GM21360 (cell line): Measurements from ENCODE around the gene MPO.
A peak's percentile ranks its signal among the peaks of the same experiment; 100 is the strongest.

Experiments
- ATAC-seq: cut with Tn5 transposase; IDR thresholded peaks from one replicate; pipeline ENCODE4 v1.9.1; 2021; ENCODE audit warnings: mild to moderate bottlenecking, moderate library complexity; ENCODE audit not compliant: unreplicated experiment

Gene MPO, protein sequence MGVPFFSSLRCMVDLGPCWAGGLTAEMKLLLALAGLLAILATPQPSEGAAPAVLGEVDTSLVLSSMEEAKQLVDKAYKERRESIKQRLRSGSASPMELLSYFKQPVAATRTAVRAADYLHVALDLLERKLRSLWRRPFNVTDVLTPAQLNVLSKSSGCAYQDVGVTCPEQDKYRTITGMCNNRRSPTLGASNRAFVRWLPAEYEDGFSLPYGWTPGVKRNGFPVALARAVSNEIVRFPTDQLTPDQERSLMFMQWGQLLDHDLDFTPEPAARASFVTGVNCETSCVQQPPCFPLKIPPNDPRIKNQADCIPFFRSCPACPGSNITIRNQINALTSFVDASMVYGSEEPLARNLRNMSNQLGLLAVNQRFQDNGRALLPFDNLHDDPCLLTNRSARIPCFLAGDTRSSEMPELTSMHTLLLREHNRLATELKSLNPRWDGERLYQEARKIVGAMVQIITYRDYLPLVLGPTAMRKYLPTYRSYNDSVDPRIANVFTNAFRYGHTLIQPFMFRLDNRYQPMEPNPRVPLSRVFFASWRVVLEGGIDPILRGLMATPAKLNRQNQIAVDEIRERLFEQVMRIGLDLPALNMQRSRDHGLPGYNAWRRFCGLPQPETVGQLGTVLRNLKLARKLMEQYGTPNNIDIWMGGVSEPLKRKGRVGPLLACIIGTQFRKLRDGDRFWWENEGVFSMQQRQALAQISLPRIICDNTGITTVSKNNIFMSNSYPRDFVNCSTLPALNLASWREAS

DNA sequence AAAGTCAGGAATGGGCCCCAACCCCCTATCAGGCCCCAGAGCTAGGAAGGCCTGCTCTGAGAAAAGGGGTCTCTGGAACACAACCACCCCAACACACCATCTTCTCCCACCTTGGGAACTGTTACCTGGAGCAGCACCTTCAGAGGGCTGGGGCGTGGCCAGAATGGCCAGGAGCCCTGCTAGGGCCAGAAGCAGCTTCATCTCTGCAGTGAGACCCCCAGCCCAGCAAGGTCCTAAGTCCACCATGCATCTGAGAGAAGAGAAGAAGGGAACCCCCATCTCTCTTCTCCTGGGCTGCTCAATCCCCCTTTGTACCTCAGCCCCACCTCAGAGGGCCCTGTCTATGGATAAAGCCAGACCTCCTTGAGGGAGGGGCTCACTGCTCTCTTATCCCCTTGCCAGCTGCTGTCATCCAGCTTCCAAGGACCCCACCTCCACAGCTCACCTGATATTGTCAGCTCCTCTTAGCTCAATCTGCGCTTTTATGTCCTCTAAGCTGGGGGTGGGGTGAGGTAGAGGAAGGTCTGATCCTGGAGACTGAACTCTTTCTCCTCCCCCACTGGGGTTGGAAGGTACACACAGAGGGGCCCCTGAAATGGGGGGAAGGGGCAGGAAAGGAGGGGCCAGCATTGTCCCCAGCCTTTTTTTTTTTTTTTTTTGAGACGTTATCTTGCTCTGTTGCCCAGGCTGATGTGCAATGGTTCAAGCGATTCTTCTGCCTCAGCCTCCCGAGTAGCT is at the start of gene MPO:
Gene MPO, minus strand, starts transcription at position 456 of the 738 bp plus-strand sequence. Its CDS starts 177 bp downstream, at position 279.
- no peak for ATAC-seq

- peak; percentile 8 for ATAC-seq
Measured at GRCh38 chr17:58329810-58330537, 49.2 kb upstream of the MPO start.

GRCh38 chr17:58329035-58329809 is 48.5 kb upstream of the MPO start:
- peak; percentile 41 for ATAC-seq

DNA sequence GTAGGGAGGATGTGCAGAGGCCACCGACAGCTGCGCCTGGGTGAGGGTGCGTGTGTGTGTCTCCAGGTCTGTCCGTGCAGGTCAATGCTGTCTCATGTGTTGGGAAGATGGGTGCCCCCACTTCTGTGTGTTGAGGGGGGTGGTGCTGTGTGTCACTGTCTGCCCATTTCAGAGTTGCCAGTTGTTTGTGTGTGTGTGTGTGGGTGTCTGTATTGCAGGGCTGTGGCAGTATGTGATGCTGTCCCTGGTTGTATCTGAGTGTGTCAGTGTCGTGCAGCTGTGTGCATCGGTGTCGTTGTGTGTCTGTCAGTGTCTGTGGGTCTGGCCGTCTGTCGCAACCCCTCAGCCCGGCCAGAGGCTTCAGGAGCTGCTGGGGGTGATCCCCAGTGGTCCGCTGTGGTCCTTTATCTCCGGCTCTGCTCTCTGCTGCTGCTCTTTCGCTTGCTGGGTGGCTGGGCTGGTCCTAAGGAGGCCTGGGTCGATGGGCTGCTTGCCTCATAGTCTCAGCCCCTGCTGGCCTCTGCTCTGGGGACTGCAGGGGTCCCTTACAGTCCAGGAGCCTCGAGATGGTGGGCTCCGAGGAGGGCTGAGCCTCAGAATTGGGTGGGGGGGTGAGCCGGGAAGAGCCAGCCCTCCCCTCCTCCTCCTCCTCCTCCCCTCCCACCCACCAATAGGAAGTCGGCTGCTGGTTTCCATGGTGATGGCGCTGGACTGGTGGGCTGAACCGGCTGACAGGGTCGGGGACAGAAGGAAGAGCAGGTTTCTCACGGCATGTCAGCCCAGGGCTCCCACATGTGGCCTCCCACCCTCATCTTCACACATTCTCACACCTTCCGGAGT is 47.7 kb upstream of the MPO start, which contains the start of gene TSPOAP1:
Gene TSPOAP1, minus strand, starts transcription at position 601 of the 840 bp plus-strand sequence. CDS start 875 bp downstream, outside the sequence.
- no peak for ATAC-seq

DNA sequence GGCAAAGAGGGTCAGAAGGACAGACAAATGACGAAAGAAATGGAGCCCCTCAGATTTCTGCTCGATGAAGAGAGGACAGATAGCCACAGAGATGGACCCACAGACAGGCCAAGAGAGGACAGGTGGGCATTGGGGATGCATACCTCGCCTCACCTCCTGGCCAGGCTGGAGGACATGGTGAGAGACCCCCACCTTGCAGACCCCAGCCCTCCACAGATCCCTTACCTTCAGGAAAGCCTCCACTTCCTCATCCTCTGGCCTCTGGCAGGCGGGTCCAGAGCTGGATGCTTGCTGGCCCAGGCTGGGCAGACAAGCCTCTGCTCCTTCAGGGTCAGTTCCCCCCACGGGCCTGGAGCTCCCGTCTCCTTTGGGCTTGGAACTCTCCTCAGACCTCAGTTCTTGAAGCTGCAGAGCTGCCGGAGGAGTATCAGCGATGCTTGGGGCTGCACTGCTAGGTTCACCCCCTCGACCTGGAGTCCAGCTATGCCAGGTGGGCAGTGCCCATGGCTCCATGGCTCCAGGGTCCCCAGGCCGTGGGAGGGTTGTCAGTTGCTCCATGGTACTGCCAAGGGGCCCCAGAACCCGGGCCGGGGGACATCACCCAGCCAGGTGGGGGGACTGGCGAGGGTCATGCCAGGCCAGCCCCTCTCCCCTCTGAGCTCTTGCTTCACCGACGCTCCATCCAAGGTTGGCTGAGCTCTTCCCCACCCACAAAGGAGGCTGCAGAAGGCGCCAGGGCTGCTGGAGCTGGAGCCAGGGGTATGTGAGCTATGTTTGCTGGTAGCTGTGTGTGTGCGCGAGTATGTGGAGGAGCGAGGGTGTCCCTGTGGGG is 46.8 kb upstream of the MPO start:
- no peak for ATAC-seq

DNA sequence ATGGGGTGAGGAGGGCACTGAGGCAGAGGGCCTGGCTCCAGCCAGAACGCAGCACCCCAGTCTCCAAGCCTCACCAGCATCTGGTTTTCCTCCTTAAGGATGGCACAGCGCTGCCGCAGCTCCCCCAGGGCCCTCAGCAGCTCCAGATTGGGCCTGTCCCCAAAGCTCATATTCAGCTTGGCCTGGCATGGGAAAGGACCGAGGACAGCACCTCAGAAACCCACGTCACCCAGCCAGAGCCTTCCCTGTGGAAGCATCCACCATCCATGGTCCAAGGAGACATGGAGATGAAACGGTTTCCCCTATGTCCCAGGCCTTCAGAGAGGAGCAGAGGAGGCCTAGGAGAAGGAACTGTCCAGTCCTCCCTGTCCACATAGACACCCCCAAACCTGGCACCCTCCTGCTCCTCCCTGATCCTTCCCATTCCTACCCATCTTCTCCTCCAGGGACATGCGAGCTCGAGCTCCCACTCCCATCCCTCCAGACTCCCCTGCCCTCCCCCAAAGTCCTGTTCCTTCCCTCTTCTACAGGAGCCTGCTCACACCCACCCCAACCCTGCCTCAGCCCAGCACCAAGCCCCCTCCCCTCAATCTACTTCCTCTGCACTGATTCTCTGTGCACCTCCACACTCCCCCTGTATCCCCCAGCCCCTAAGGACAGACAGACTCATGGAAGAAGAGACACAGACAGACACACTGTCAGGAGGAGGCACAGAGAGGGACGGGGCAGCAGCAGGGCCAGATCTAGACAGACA is 46.1 kb upstream of the MPO start:
- ATAC-seq, result no peak

DNA sequence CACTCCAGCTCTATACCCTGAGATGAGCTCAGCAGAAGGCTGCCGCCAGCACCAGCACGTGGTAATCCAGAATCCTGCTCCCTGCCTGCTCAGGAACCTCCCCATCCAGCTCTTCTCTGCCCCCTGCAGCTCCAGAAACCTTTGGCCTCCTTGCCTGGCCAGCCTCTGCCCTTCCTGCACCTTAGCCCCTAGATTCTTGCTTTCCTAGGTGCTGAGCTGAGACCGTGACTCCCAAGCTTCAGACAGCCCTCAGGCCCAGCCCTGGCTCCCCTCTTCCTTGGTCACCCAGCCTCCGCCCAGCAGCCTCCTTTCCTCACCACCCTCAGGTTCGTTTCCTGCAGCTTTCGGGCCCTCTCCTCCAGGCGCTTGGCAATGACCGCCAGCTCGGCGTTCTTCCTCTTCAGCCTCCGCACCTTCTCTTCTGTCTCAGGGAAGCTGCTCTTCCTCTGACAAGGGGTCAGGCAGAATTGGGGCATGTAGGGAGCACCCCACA is 45.3 kb upstream of the MPO start:
- ATAC-seq, result no peak

- no peak for ATAC-seq
Measured at GRCh38 chr17:58325289-58325726, 44.6 kb upstream of the MPO start.

DNA sequence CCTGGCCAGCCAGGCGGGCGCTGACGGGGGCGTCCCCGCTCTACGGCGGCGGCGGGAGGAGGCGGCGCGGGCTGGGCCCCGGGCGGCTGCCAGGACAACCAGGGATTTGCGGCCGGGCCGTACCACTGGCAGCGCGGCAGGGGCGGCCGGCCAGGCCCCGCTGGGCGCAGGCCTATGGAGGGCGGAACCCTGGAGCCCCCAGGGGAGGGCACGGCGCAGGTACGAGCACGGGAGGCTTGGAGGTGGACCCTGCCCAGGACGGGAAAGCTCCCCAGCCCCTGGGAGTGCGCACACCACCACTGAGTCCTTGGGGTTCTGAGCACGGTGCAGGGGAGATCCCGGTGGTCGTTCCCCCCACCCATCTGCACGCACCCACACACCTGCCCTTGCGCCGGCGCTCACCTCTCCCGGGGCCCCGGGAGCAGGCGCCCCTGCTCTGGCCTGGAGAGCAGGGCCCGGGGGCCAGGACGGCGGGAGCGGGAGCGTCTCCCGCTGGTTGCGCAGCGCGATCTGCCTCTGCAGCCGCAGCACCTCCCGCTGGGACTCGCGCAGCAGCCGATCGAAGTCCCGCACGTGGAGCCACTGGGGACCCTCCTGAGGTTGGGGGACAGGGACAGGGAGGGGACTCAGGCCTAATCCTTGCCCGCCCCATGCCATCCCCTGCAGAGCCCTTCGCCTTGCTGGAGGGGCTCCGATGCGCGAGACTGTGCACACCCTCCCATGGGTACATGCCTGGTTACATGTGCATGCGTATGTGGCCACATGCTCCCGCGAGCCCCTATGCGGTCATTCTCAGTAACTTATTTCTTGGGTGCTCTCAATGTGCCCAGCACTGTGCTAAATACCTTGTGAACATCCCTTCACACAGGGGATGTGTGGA is 43.9 kb upstream of the MPO start:
- ATAC-seq, result no peak

- no peak for ATAC-seq
Measured at GRCh38 chr17:58324056-58324408, 43.3 kb upstream of the MPO start.

DNA sequence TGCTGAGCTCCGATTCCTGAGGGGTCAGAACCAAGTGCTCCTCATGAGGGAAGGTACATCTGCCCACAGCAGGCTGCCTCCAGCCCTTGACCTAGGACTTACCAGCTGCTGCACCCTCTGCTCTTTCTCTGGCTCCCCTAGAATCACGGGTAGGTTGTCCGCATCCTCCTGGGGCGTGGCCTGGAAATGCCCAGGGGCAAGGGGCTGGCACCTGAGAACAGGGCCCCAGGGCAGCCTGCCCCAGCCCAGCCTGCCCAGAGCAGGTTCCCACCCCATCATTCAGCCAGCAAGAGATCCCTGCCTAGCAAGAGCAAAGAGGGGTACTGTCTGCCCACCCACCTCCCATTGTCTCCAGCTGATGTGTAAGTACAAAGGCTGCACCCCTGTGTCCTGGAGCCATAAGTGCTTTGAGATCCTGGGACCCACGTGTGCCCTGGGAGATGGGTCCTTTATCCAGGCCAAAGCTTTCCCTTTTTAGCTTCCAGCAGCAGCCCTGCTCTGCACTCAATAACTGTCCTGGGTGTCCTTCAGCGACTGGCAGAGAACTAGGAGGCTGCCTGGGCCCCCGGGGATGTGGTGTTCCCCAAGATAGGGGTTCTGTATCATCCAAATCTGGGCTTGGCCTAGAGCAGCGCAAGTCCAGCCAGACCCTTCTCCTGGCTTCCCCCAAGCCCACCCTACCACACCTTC is 42.8 kb upstream of the MPO start:
- no peak for ATAC-seq

GRCh38 chr17:58322581-58323185 is 41.9 kb upstream of the MPO start:
- ATAC-seq, result no peak

DNA sequence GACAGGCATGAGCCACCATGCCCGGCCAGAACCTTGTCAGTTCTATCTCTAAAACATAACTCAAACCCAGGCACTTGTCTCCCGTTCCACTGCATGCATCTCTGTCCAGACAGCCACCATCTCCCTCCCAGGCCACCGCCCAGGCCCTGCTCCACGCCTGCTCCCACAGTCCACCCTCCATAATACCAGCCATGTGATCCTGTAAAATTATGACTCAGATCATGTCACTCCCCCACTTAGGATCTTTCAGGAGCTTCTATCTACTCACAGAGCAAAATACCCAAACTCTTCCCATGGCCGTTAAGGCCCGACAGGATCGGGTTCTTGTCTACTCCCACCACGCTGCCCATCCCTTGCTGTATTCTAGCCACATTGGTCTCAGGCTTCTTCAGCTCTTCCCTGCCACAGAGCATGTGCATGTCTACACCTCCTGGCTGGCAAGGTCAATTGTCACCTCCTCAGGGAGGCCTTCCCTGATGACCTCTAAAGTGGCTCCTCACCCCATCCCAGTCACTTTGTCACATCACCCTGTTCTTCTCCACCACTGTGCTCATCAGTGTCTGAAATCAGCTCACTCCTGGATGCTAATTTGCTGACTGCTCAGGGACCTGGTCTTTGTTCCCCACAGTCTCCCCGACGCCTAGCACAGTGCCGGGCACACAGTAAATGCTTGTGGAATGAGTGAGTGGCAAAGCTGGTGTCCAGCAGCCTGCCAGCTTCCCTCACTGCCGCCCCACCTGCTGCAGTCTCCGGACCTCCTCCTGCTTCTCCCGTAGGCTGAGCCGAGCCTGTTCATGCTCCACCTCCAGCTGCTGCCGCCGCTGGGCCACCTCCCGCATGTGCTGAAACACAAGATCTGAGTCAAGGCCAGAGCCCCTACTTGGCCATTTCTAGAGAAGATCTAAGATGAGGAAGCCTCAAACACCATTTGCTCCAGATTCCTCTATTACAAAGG is 41.1 kb upstream of the MPO start:
- ATAC-seq, result no peak
